ENCODE data around the gene PLN.

PLN gene

DNA sequence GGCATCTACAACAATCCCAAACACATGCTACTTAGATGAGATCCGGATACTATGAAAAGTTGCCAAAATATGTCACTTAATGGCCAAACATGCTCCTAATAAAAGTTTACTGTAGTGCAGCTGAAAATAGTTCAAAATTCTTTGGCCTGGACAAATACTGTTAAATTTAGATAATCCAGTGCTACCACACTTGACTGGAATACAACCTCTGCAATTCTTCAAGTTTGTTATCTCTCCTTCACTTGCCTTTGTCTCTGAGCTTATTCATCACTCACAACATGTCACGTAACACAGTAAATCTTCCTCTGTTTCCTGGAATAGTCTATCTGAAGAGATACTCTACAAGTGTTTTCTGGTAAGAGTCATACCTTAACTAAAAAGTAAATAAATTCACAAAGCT, 10.5 kb upstream of the PLN start:
- ATAC-seq (no peak), DNase-seq (no peak)

DNA sequence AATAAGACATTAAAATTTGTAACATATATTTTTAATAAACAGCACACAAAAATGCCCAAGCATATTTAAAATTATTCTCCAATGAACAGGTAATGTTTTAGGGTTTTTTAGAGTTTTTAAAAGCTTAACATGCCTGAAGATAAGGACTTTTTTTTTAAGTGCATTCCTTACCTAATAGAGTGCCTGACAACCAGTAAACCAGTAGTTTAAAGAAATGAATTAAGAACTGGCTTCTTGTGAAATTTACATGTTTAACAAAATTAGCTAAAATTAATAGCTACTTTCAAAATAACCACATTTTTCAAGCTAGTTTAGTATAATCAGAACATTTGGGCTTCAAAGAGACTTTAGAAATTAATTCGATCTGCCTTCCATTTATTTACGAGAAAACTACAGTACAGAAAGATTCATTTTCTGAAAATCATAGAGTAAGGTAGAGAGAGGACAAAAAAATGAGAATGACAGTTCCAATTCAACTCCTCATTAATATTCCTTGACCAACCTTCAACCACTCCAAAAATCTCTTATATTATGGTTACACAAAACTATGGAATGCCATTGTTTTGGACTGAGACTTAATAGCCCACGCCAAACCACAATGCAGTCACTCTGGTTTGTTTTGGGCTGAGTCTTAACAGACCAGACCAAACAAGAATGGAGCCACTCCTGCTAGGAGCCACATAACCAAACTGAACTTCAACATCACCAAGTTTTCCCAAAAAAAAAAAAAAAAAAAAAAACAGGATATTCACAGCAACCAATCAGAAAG, 5.7 kb upstream of the PLN start:
- DNase-seq = no peak
- no peak for ATAC-seq

DNA sequence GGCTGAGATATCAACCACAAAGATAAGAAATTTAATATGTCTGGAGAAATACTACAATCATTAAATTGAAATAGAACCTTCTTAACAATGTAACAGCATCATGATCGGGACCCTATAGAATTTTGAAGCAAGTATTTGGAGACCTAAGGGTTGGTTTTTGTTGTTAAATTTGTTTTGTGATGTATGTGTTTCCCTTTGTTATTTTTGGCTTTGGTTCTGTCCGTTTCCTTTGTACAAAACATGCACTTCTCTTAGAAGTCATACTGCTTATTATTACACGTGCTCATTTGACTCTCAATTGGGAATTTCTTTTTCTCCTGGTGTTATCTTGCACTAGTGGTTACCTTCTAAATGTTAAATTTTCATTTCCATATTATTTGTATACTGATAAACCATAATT, 4.0 kb upstream of the PLN start:
- ATAC-seq = no peak
- no peak for DNase-seq

DNA sequence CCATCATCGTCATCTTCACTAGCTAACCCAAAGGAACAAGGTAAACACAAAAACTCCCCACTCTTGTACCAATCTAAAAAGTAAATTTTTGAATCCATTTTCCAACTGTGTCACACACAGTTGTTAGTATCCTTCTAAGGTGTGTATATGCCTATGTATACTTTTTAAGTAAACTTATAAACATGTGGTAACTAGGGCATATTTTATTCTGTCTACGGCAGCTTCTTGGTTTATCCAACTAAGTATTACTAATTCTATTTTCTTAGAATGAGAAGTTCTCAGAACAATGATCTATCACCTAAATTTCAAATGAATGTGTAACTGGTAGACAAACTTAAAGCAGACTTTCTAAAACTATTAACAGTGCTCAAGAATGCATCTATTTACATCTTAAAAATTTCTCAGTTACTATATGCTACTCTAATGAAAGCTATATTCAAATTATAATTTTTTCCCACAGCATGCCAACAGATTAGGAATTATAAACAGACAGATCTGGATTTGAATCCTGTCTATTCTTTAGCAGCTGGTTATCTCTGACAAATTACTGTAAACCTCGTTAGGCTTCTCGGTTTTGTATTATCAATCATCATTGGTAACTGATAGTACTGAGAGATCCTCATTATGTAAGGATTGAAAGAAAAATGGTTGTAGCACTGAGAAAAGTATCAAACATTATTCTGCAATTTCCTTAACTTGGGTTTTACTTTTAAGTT, 1.8 kb upstream of the PLN start:
- ATAC-seq (no peak), DNase-seq (no peak)

DNA sequence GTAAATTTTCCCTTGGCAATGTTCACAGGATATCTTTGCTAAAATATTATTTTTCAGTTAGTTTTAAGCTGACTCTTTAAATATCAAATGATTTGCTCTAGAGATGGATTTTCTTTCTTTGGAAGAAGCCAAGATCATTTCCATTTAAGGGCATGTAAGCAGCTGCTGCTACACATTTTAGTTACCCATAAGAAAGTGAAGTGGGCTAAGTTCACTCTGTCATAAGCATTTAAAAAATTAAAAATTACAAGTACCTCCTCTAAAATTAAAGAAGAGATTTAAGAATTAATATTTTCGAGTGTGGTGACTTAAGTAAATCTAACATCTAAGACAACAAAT, 1.2 kb upstream of the PLN start:
- no peak for DNase-seq
- no peak for ATAC-seq

DNA sequence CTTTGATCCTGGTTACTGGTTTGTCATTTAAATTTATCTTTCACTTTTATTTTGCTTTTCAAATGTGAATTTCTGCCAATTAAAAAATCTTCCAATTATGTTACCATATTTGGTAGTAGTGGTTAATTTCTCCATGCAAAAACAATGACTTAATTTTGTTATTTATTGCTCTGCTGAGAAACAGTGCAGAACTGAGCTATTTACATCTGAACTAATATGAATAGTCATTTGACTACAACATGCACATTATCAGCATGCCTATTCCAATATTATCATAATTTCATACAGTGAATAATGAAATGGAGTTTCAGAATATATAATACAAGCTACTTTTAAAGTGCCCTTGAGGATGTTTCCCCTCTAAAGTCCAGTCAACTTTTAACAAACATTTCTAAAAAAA, 517 bp downstream of the PLN start:
- DNase-seq (no peak), ATAC-seq (no peak)

DNA sequence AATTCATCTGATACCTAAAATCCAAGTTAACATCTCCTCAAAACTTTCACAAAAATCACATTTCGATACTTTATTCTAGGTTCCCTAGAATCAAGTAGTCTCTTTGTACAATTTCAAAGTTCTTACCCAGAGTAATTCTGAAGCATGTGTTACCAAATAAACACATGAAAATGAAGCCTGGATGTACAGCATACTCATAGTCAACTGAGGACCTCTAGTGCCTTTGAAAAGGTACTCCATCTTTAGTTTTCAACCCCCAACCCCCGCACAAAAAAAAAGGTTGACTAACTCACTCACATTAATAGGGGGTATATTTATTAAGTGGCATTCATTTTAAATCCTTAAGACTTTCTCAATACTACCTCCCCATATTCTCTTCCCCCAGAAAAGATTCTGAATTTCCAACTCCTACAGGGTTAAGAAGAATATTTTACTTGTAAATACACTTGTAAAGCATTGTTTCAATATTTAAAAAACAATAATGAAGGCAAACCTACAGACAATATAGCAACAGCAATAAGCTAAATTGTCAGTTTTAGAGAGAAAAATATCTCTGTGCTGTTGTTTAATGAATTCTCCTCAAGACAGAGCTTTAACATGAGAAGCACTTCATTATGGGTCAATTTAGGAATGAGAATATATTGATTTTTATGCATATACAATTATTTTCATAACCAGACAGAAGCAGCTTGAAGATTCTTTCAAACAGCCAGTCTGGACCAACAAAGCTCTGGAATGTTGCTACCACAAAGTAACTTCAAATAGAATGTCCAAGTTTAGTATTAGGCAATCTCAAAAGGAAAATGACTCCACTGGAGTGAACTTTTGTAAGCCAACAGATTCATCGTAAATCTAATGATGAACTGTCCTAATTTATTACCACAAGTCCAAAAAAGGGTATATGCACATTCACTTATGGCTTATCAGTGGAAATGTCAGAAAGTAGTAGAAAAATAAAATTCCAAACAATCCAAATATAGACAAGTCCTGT, 3.3 kb downstream of the PLN start:
- DNase-seq (no peak), ATAC-seq (peak; percentile 75)

DNA sequence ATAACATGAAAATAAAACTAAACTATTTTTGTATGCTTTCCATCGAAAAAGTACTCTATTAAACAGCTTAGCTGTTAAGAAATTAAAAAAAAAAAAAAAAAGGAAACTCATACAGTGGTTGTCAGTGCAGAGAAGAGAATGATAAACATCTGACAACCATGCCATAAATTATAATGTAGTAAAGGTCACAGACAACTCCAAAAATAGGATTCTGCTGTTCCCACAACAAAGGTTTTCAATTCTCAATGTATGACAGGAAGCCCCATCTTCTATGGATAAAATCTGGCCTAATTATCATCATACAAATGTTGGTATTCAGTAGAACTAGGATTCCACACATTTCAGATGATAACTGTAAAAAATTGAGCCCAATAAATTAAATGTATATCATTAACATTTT, 5.0 kb downstream of the PLN start:
- no peak for DNase-seq
- ATAC-seq = no peak

DNA sequence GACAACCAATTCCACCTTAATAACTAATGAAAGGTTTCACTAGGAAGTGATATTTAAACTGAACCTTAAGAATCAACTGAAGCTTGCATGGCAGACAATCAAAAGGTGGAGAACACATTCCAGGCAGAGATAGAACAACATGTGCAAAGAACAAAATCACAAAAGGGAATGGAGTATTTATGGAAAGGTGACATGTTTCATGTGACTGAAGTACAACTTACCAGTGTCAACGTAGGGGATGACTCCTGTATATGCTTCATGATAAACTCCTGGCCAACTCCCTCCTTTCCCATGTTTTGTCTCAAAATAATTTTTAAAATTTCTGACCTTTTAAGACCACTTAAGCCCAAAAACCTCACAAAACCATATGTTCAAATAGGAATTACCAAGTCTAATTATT, 6.6 kb downstream of the PLN start:
- ATAC-seq (no peak), DNase-seq (no peak)

DNA sequence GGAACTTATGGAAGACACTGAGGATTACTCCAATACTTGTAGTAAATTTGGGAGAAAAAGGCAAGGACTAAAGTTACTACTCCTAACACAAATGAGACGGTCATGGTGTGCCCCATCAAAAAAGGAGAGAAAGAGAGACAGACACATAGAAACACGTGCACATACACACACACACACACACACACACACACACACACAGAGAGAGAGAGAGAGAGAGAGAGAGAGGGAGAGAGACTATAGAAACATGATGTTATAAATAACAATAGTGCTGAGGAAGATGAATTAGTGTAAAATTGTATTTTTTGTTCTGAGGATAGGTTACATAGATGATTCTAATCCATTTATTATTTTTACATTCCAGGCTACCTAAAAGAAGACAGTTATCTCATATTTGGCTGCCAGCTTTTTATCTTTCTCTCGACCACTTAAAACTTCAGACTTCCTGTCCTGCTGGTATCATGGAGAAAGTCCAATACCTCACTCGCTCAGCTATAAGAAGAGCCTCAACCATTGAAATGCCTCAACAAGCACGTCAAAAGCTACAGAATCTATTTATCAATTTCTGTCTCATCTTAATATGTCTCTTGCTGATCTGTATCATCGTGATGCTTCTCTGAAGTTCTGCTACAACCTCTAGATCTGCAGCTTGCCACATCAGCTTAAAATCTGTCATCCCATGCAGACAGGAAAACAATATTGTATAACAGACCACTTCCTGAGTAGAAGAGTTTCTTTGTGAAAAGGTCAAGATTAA, 10.5 kb downstream of the PLN start:
- DNase-seq (no peak), ATAC-seq (peak; percentile 86)

DNA sequence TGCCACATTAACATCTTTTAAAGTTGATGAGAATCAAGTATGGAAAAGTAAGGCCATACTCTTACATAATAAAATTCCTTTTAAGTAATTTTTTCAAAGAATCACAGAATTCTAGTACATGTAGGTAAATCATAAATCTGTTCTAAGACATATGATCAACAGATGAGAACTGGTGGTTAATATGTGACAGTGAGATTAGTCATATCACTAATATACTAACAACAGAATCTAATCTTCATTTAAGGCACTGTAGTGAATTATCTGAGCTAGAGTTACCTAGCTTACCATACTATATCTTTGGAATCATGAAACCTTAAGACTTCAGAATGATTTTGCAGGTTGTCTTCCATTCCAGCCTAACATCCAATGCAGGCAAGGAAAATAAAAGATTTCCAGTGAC, 11.6 kb downstream of the PLN start:
- ATAC-seq (no peak), DNase-seq (no peak)

DNA sequence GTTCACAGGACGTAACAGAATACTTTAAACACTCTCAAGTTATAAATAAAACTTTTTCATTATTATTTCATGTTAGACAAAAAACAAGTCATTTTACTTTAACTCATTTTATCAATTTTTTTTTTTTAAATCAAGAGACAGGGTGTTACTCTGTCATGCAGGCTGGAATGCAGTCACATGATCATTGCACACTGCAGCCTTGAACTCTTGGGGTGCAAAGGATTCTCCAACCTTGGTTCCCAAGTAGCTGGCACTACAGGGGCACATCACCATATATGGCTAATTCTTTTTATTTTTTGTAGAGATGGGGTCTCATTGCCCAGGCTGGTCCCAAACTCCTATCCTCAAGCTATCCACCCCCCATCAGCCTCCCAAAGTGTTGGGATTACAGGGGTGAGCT, 14.2 kb downstream of the PLN start:
- DNase-seq (no peak), ATAC-seq (no peak)

DNA sequence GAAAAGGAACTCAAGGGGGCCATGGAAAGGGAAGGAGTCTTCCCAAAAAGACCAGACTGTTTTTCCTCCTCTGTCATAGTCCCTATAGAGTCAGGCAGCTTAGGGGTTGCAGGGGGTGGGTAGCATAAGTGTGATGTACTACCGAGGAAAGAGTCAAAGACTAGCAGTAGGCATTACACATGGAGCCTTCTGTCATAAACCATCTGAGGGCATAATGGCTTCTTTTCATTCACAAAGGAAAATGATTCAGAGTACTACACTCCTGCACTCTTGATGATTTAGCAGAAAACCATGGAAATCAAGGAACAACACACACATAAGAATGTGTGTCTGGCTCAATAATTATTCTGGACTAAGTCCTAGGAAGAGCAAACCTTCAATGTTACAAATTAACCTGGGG, 14.9 kb downstream of the PLN start:
- ATAC-seq = no peak
- DNase-seq = no peak

DNA sequence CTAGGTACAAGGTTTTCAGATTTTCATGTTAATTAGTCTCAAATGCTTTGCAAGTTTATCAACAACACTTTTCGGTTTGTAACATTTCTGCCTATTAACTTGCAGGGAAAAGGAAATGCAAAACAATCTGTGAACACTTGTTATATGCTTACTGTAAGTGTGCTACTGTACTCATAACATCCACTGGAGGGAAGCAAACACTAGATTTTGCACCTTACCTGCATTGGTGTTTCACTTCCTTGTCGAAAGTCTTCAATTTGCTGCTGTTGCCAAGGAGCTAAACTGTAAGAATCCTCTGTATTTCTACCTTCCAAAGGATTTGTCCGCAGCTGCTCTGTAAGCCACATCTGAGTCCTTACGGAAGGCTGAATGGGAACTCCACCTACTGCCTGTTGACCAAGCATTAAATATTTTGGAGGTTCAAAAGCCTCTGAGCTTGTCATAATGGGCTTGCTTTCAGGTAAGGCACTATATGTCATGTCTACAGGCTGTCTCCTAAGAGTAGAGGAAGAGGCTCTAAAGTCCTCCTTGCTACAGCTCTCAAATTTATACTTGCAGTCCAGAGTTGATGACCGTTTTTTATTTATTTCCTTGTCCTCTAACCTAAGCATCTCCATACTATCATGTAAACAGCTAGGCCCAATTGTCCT, 17.3 kb downstream of the PLN start:
- DNase-seq = no peak
- no peak for ATAC-seq

DNA sequence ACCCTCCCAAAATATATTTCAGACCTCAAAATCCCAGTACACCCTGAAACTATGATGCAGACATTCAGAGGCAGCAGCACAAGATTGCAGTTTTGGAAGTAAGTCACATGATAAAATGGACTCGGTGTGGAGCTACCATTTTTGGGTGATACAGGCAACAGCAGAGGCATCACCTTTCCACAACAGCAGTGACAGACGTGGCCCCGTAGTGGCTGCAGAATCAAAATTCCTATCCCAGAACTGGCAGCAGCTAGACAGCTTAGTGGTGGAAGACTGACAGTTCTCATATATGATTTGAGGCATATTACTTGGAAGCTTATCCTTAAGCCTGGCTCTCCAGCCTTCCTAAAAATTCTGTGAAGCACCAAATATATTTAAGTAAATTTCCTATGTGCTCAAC, 19.9 kb downstream of the PLN start:
- no peak for DNase-seq
- ATAC-seq = no peak

DNA sequence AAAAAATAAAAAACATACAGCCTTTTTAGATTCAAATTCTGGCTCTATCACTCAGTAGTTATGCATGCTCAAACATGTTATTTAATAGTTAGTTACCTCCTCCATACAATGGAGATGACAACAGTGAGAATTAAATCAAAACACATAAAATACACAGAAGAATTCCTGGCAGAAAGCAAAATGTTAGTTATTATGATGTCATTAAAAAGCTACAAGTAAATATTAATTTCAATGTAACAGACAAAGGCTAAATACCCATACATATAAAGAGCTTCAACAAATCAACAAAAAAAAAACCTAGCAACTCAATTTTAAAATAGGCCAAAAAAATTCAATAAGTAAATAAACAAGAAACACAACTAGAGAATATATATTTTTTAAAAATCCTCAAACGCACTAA, 21.4 kb downstream of the PLN start:
- DNase-seq (no peak), ATAC-seq (no peak)

DNA sequence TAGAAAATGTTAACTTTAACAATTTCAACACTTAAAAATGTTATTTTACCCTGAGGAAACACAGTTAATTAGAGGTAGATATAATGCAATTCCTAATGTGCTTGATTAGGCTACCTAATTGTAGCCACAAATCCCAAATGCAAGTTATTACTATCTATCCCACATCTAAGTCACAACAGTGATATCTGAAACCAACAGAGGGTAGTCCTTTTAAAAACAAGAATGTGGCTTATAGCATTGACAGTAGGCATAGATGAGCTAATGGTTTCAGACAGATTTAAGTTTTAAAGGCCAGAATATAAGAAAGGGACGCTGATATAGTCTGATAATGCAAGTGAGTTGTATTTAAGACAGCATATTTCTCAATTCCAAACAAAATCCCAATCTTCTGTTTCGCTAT, 23.0 kb downstream of the PLN start:
- no peak for ATAC-seq

DNA sequence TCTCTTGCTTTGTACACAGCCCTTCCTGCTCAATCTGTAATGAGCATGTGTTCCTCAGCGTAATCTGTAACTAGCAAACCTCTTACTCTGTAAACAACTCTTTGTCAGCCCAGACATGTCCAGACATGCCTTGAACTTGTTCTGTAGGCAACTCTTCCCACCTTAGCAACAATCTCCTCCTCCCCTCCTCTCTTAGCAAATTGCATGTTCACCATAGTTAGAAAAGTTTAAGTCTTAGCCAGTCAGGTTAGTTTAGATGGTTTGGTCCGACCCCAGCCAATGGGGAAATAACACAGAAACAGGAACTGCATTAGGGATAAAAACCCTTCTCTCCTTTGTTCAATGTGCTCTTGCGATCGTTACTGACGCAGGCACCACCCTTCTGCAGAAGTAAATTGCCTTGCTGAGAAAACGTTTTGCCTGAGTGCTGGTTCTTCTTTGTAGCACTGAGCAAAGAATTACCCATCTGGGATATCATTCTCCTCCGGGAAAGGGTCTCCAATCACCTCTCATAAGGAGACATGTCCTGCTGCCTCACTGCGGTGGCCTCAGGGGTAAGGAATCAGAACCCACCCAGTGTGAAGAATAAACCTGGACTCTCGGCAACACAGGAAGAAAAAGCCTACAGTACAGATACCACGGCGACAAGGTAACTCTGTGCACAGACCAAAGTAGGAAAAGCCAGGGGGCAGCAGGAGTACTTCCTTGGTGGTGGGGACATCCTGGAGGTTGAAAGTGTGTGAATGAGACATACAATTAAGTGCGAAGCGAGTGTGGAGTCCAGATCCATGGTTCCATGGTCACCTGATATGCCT, 26.2 kb downstream of the PLN start:
- ATAC-seq (no peak), DNase-seq (no peak)

More for the DNA sequence above, 23.0 kb downstream of the PLN start:
- no peak for DNase-seq

DNA sequence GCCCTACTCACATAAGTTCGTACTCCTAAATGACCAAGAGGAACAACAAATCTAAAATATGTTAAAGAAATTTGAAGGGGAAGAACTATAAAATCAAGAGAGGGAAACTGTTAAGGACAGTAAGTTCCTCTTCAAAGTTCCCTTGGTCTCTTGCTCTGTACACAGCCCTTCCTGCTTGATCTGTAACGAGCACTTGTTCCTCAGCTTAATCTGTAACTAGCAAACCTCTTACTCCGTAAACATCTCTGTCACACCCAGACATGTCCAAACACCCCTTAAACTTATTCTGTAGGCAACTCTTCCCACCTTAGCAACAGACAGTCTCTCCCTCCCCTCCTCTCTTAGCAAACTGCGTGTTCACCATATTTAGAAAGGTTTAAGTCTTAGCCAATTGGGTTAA, 29.9 kb downstream of the PLN start:
- no peak for DNase-seq
- ATAC-seq = no peak

DNA sequence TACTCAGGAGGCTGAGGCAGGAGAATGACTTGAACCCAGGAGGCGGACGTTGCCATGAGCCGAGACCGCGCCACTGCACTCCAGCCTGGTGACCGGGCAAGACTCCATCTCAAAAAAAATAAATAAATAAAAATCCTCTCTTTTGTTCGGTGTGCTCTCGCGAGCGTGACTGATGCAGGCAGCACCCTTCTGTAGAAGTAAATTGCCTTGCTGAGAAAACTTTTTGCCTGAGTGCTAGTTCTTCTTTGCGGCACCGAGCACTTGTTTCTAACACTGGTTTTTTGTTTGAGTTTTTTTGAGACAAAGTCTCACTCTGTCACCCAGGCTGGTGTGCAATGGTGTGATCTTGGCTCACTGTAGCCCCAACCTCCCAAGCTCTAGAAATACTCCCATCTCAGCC, 30.5 kb downstream of the PLN start:
- ATAC-seq (no peak), DNase-seq (no peak)

DNA sequence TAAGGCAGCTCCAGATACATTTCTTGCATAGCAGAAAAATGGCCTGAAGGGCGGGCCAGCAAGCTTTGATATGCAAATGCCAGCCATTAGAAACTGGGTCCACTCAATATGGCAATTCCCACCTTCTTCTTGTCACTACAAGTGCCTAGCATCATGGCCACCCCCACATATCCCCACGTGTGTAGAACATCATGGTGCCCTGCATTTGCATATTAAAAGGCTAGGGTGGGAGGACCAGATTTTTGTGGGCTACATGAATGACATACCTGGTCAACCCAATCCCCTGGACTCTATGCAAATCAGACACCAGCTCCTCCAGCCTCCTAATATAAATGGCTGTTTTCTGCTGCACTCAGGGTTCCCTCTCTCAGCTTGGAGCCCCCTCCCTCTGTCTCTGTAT, 31.7 kb downstream of the PLN start:
- DNase-seq (no peak), ATAC-seq (no peak)
